Smooth muscle cell (in vitro differentiated cells): ENCODE results near the gene EXOC2. TPM values are rescaled to one million over a fixed set of nuclear protein-coding genes. Genes with fewer than 3 reads are reported as not detected.

Source experiments
- DNase-seq: peaks from one replicate; lab custom pipeline; 2025; ENCODE audit not compliant: unreplicated experiment; lab: John Stamatoyannopoulos, UW
- H2AFZ ChIP-seq: fragments of 200-600 bp; sonication (generic); 2 replicates; pipeline ENCODE4 v1.6.0; 2016; ENCODE audit warnings: antibody characterized with exemption, low read depth, mild to moderate bottlenecking
- H3F3A ChIP-seq: fragments of 200-600 bp; sonication (generic); 2 replicates; pipeline ENCODE4 v1.6.0; 2017; ENCODE audit warnings: antibody characterized with exemption, low read depth
- H3K27ac ChIP-seq: fragments of 200-600 bp; sonication (generic); 2 replicates; pipeline ENCODE4 v1.5.1; 2016; ENCODE audit warnings: low read depth, mild to moderate bottlenecking
- H3K27me3 ChIP-seq: fragments of 200-600 bp; sonication (generic); 2 replicates; pipeline ENCODE4 v1.6.1; 2016; ENCODE audit warnings: low read depth, mild to moderate bottlenecking
- H3K36me3 ChIP-seq: fragments of 200-600 bp; sonication (generic); 2 replicates; pipeline ENCODE4 v1.5.1; 2016; ENCODE audit warnings: low read depth
- H3K4me1 ChIP-seq: fragments of 200-600 bp; sonication (generic); 2 replicates; pipeline ENCODE4 v1.5.1; 2016; ENCODE audit warnings: low read depth
- H3K4me2 ChIP-seq: fragments of 200-600 bp; sonication (generic); 2 replicates; pipeline ENCODE4 v1.6.0; 2016; ENCODE audit warnings: mild to moderate bottlenecking
- H3K4me3 ChIP-seq: fragments of 200-600 bp; sonication (generic); 2 replicates; pipeline ENCODE4 v1.5.1; 2016; ENCODE audit warnings: mild to moderate bottlenecking
- H3K79me2 ChIP-seq: fragments of 200-600 bp; sonication (generic); 2 replicates; pipeline ENCODE4 v1.6.0; 2016; ENCODE audit warnings: low read depth, mild to moderate bottlenecking
- H3K9ac ChIP-seq: fragments of 200-600 bp; sonication (generic); 2 replicates; pipeline ENCODE4 v1.6.0; 2016; ENCODE audit warnings: low read depth
- H3K9me3 ChIP-seq: fragments of 200-600 bp; sonication (generic); replicated peaks from 2 replicates; pipeline ENCODE4 v1.5.1; 2016; ENCODE audit warnings: low read depth
- H4K20me1 ChIP-seq: fragments of 200-600 bp; sonication (generic); 2 replicates; pipeline ENCODE4 v1.6.0; 2016; ENCODE audit warnings: low read depth
- WGBS: methylation state at CpG from one replicate; pipeline ENCODE4 v1.1.7; 2016; ENCODE audit warnings: low lambda C conversion rate; 5-methylcytosine and 5-hydroxymethylcytosine counted together
- polyA plus RNA-seq: library from polyadenylated mRNA; unstranded; fragments of >200 nt; fragmentation: Nextera tagmentation; extraction: Ambion mirVana; gene quantifications from 2 replicates; pipeline ENCODE4 v1.2.1, GENCODE V29; 2016
- total RNA-seq: library from RNA; depleted of rRNA; stranded (reverse); fragments of >200 nt; gene quantifications from 2 replicates; pipeline ENCODE4 v1.2.3, GENCODE V29; 2014
- TF ChIP-seq, protein P1 (sequence below): fragments of 200-600 bp; sonication (generic); IDR thresholded peaks from 2 replicates; pipeline ENCODE4 v1.5.1; 2017; ENCODE audit warnings: borderline replicate concordance, mild to moderate bottlenecking, antibody characterized with exemption; ENCODE audit not compliant: insufficient read depth, poor library complexity, severe bottlenecking

The EXOC2 gene
- total and polyA plus RNA-seq, 2 experiments from 2014 or later = 21.9 to 33.9 TPM

DNA sequence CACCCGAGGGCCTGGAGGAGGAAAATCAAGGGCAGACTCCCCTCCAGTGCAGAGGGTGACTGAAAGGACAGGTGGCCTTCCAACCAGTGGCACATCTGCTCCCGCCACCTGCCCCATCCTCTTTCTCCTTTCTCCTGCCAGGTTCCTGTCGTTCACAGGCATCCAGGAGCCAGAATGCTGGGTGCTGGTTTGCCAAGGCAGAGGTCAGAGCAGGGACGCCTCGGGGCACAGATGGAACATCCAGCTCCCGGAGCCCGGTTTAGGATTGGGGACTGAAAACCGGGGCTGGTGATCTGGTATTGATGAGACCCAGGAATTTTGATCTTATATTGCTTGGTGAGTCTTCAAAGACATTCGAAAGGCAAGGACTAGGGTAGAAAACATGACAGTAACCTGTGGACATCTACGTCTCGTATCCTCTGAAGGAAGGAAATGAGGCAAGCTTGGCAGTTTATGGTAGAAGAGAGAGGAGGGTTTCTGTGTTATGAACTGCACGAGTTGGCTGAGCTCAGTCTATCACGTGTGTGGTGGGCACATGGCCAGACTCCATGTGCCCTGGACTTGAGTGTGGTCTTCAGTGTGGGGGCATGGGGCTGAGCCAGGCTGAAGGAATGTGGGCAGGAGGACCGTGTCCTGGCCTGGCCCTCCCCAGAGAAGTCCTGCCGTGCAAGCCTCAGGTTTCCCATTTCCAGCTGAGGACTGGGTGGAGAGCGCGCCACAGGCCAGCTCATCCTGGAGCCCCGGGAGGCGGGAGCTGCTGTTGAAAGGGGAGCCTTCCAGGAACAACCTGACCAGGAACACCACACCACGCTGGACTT is 227.2 kb downstream of the EXOC2 start:
- H2AFZ ChIP-seq = no peak overlapping the region
- H3F3A ChIP-seq = no peaks in the 10 kb centered on the region

GRCh38 chr6:456887-457286 is 236.1 kb downstream of the EXOC2 start:
- Histone ChIP-seq H3K27ac (no peak overlapping the region), H4K20me1 (no peaks in the 10 kb centered on the region), H3F3A (no peaks in the 10 kb centered on the region), H3K27me3 (no peaks in the 10 kb centered on the region), H3K9ac (no peak overlapping the region), H3K4me1 (no peaks in the 10 kb centered on the region), H3K9me3 (no peaks in the 10 kb centered on the region), H3K79me2 (no peaks in the 10 kb centered on the region), H3K4me2 (no peak overlapping the region), H3K4me3 (no peak overlapping the region), H2AFZ (no peak overlapping the region), H3K36me3 (no peaks in the 10 kb centered on the region)
- 91% methylated on average over 4 of the region's 4 CpGs for WGBS
- TF ChIP-seq, protein P1, sequence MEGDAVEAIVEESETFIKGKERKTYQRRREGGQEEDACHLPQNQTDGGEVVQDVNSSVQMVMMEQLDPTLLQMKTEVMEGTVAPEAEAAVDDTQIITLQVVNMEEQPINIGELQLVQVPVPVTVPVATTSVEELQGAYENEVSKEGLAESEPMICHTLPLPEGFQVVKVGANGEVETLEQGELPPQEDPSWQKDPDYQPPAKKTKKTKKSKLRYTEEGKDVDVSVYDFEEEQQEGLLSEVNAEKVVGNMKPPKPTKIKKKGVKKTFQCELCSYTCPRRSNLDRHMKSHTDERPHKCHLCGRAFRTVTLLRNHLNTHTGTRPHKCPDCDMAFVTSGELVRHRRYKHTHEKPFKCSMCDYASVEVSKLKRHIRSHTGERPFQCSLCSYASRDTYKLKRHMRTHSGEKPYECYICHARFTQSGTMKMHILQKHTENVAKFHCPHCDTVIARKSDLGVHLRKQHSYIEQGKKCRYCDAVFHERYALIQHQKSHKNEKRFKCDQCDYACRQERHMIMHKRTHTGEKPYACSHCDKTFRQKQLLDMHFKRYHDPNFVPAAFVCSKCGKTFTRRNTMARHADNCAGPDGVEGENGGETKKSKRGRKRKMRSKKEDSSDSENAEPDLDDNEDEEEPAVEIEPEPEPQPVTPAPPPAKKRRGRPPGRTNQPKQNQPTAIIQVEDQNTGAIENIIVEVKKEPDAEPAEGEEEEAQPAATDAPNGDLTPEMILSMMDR = no peak
- DNase-seq = no peak

More for the DNA sequence above, 227.2 kb downstream of the EXOC2 start:
- peaks cover under 1% of the 10 kb centered on the region for H3K4me1 ChIP-seq
- no peak overlapping the region for H3K9ac ChIP-seq
- TF ChIP-seq, protein P1 = no peak
- H3K36me3 ChIP-seq = no peaks in the 10 kb centered on the region
- 87% methylated on average over 20 of the region's 20 CpGs for WGBS
- H3K4me2 ChIP-seq = no peak overlapping the region
- H3K9me3 ChIP-seq = no peaks in the 10 kb centered on the region
- H3K27ac ChIP-seq = no peak overlapping the region
- no peak overlapping the region for H3K4me3 ChIP-seq
- DNase-seq = no peak
- H4K20me1 ChIP-seq = no peaks in the 10 kb centered on the region
- no peaks in the 10 kb centered on the region for H3K79me2 ChIP-seq
- H3K27me3 ChIP-seq = peaks cover 6% of the 10 kb centered on the region

- H3K9me3 ChIP-seq = no peaks in the 10 kb centered on the region
- no peaks in the 10 kb centered on the region for H3K4me1 ChIP-seq
- no peak for DNase-seq
- no peaks in the 10 kb centered on the region for H3K36me3 ChIP-seq
- no peak overlapping the region for H2AFZ ChIP-seq
- no peak overlapping the region for H3K4me3 ChIP-seq
- no peaks in the 10 kb centered on the region for H3K27me3 ChIP-seq
- TF ChIP-seq, protein P1 = no peak
- H3F3A ChIP-seq = no peaks in the 10 kb centered on the region
- H3K27ac ChIP-seq = no peak overlapping the region
- no peaks in the 10 kb centered on the region for H4K20me1 ChIP-seq
- no peak overlapping the region for H3K9ac ChIP-seq
- H3K79me2 ChIP-seq = no peaks in the 10 kb centered on the region
- H3K4me2 ChIP-seq = no peak overlapping the region
- WGBS = 88% methylated on average over 5 of the region's 5 CpGs
Observed at GRCh38 chr6:456358-456867, 236.5 kb downstream of the EXOC2 start.
